DMS79 (cell line): Measurements from ENCODE around the gene RPL28.
A peak's percentile ranks its signal among the peaks of the same experiment; 100 is the strongest.

Experiments
- DNase-seq: peaks from one replicate; lab custom pipeline; 2025; lab: John Stamatoyannopoulos, UW

Gene RPL28

GRCh38 chr19:55451163-55451964, 65.6 kb downstream of the RPL28 start:
- DNase-seq: no peak

- DNase-seq: peak; percentile 16
Observed at GRCh38 chr19:55451965-55452748, 66.4 kb downstream of the RPL28 start.
